HCT116 (cell line): ENCODE results near the gene NLRP1. TPM values are rescaled to one million over a fixed set of nuclear protein-coding genes. Genes with fewer than 3 reads are reported as not detected.

Experiments used
- ATAC-seq: fragments of 200-7000 bp; cut with Tn5 transposase; 2 replicates; pipeline ENCODE4 v1.9.1; 2020; ENCODE audit warnings: mild to moderate bottlenecking, moderate library complexity
- BruUV-seq: library from RNA; stranded (reverse); fragments of 400-500 nt; replicated peaks from 2 replicates; lab custom pipeline; 2021; lab: Mats Ljungman, UMichigan
- CTCF ChIA-PET: fragments of 300-600 bp; sonication (Branson Sonifier 250); formaldehyde crosslinking; loops from one replicate; lab custom pipeline; 2021; ENCODE audit warnings: antibody characterized with exemption; lab: Charles Lee
- POLR2A ChIA-PET: fragments of 300-600, 350-600 bp; sonication (Branson Sonifier 250); formaldehyde crosslinking; loops from one replicate; lab custom pipeline; 2021; ENCODE audit warnings: antibody characterized with exemption; lab: Charles Lee
- RAD21 ChIA-PET, 2 experiments: fragments of 300-600 bp; sonication (Branson Sonifier 250); formaldehyde crosslinking; loops; one replicate each; lab custom pipeline; 2023; ENCODE audit warnings: low total read pairs in 2 of 2; ENCODE audit not compliant: uncharacterized antibody in 2 of 2, unreplicated experiment in 2 of 2, low non-redundant PET in 1 of 2; lab: Charles Lee
- DNase-seq: peaks from one replicate; pipeline ENCODE4 v3.0.0-alpha.2; 2010; ENCODE audit warnings: low read depth, low spot score
- H2AFZ ChIP-seq: fragments of 200-600 bp; shearing (Covaris generic), sonication (generic); 2 replicates; pipeline ENCODE4 v1.6.1; 2017; ENCODE audit warnings: low read depth, mixed run types, mixed read lengths, antibody characterized with exemption, low read length; ENCODE audit not compliant: poor library complexity, severe bottlenecking
- H3K27ac ChIP-seq: 2 replicates; pipeline ENCODE4 v1.5.1; 2012; ENCODE audit warnings: low read depth, low read length
- H3K27me3 ChIP-seq: fragments of 200-600 bp; sonication (generic); 2 replicates; pipeline ENCODE4 v1.6.1; 2016; ENCODE audit warnings: mixed run types, low read length, mixed read lengths; ENCODE audit not compliant: insufficient read depth
- H3K36me3 ChIP-seq, 2 experiments: fragments of 200-500 bp in 1 of 2; fragments of 200-600 bp in 1 of 2; sonication (Bioruptor generic) in 1 of 2; sonication (generic) in 1 of 2; 2 replicates each; pipeline versions ENCODE4 v1.5.1 to v1.6.1; 2014 to 2016; ENCODE audit warnings: low read length in 2 of 2, inconsistent platforms in 1 of 2, mixed read lengths in 1 of 2, mixed run types in 1 of 2; ENCODE audit not compliant: insufficient read depth in 2 of 2, control insufficient read depth in 1 of 2
- H3K4me1 ChIP-seq, 2 experiments: fragments of 200-600 bp in 1 of 2; sonication (generic) in 1 of 2; 2 replicates each; pipeline versions ENCODE4 v1.5.1 to v1.6.1; 2012 to 2017; ENCODE audit warnings: low read length in 2 of 2, inconsistent platforms in 1 of 2, mild to moderate bottlenecking in 1 of 2, mixed read lengths in 1 of 2, mixed run types in 1 of 2, moderate library complexity in 1 of 2; ENCODE audit not compliant: insufficient read depth in 2 of 2, control insufficient read depth in 1 of 2
- H3K4me2 ChIP-seq: fragments of 200-600 bp; sonication (generic); 2 replicates; pipeline ENCODE4 v1.6.1; 2017; ENCODE audit warnings: mixed run types, low read length, mixed read lengths
- H3K4me3 ChIP-seq, 2 experiments: fragments of 200-600 bp in 1 of 2; sonication (generic) in 1 of 2; replicated peaks in 1 of 2; 2 replicates each; pipeline ENCODE4 v1.5.1; 2011 to 2016; ENCODE audit warnings: low read length in 2 of 2, control low read depth in 1 of 2, low read depth in 1 of 2, mild to moderate bottlenecking in 1 of 2, mixed read lengths in 1 of 2, mixed run types in 1 of 2
- H3K79me2 ChIP-seq: fragments of 200-600 bp; sonication (generic); 2 replicates; pipeline ENCODE4 v1.6.1; 2017; ENCODE audit warnings: mild to moderate bottlenecking, mixed run types, low read length, moderate library complexity, mixed read lengths; ENCODE audit not compliant: insufficient read depth
- H3K9ac ChIP-seq: fragments of 200-600 bp; sonication (generic); 2 replicates; pipeline ENCODE4 v1.6.1; 2016; ENCODE audit warnings: low read length, mixed read lengths
- H3K9me2 ChIP-seq: fragments of 200-600 bp; sonication (generic), shearing (Covaris generic); 2 replicates; pipeline ENCODE4 v1.6.1; 2017; ENCODE audit warnings: mixed run types, mild to moderate bottlenecking, moderate library complexity; ENCODE audit not compliant: insufficient read depth
- H3K9me3 ChIP-seq, 2 experiments: fragments of 200-500 bp in 1 of 2; fragments of 200-600 bp in 1 of 2; sonication (Bioruptor generic) in 1 of 2; sonication (generic) in 1 of 2; 2 replicates each; pipeline ENCODE4 v1.6.1; 2014 to 2017; ENCODE audit warnings: low read length in 2 of 2, mixed read lengths in 2 of 2, inconsistent platforms in 1 of 2, low read depth in 1 of 2, mild to moderate bottlenecking in 1 of 2, mixed run types in 1 of 2, moderate library complexity in 1 of 2; ENCODE audit not compliant: control insufficient read depth in 1 of 2, insufficient read depth in 1 of 2
- H4K20me1 ChIP-seq: fragments of 200-600 bp; sonication (generic), shearing (Covaris generic); 2 replicates; pipeline ENCODE4 v1.6.1; 2017; ENCODE audit warnings: mixed run types, mild to moderate bottlenecking, moderate library complexity; ENCODE audit not compliant: insufficient read depth
- CBX3 ChIP-seq: IDR thresholded peaks from 2 replicates; pipeline ENCODE4 v1.6.1; 2012; ENCODE audit warnings: low read depth
- EZH2phosphoT487 ChIP-seq: fragments of 200-600 bp; IDR thresholded peaks from 2 replicates; pipeline ENCODE4 v1.6.1; 2018; ENCODE audit warnings: antibody characterized with exemption, borderline replicate concordance
- JUND ChIP-seq: IDR thresholded peaks from 2 replicates; pipeline ENCODE4 v1.6.1; 2012
- RAD21 ChIP-seq: IDR thresholded peaks from 2 replicates; pipeline ENCODE4 v1.6.1; 2012; ENCODE audit warnings: low read depth, mild to moderate bottlenecking
- ZNF274 ChIP-seq: fragments of 200-500 bp; sonication (Bioruptor generic); IDR thresholded peaks from 2 replicates; pipeline ENCODE4 v1.6.1; 2014; ENCODE audit warnings: mild to moderate bottlenecking, low read depth, low read length, inconsistent platforms
- intact Hi-C: fragments of 100-400 bp; cut with micrococcal nuclease; formaldehyde crosslinking; loops from 2 replicates; pipeline ENCODE4 v1.10.0; 2022
- total RNA-seq: library from RNA; stranded (reverse); gene quantifications from one replicate; pipeline ENCODE4 v1.2.1, GENCODE V29; 2021; ENCODE audit not compliant: unreplicated experiment
- TF ChIP-seq, protein P1 (sequence below): IDR thresholded peaks from 2 replicates; pipeline ENCODE4 v1.6.1; 2012; ENCODE audit warnings: low read depth
- TF ChIP-seq, protein P2 (sequence below), 3 experiments: fragments of 200-600 bp in 1 of 3; sonication (generic) in 1 of 3; IDR thresholded peaks in 2 of 3; conservative IDR thresholded peaks in 1 of 3; 2 replicates each; pipeline ENCODE4 v1.5.1; 2012 to 2017; ENCODE audit warnings: low read depth in 2 of 3, low read length in 2 of 3, antibody characterized with exemption in 1 of 3, borderline replicate concordance in 1 of 3, control low read depth in 1 of 3, mild to moderate bottlenecking in 1 of 3, mixed read lengths in 1 of 3, mixed run types in 1 of 3, moderate library complexity in 1 of 3; ENCODE audit not compliant: insufficient read depth in 1 of 3

Gene NLRP1
- total RNA-seq, 1 experiment from 2014 or later: 7.2 TPM

DNA sequence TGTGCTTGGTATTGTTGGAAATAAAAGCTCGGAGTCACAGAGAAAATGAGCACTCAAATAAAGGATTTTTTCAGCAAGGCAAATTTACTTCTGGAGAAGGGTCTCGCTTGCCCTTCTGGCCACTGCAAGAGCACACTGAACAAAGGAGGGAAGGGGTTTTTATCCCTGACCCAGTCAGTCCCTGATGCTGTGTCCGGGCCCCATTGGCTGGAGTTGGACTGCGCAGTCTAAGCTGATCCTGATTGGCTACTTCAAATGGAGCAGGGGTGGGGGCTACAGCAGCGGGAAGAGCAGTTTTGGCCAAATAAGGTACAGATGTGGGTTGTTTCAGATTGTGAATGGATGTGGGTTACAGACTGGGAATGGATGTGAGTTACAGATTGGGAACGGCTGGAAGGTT, 4.3 kb upstream of the NLRP1 start (continued):
- TF ChIP-seq, protein P1, sequence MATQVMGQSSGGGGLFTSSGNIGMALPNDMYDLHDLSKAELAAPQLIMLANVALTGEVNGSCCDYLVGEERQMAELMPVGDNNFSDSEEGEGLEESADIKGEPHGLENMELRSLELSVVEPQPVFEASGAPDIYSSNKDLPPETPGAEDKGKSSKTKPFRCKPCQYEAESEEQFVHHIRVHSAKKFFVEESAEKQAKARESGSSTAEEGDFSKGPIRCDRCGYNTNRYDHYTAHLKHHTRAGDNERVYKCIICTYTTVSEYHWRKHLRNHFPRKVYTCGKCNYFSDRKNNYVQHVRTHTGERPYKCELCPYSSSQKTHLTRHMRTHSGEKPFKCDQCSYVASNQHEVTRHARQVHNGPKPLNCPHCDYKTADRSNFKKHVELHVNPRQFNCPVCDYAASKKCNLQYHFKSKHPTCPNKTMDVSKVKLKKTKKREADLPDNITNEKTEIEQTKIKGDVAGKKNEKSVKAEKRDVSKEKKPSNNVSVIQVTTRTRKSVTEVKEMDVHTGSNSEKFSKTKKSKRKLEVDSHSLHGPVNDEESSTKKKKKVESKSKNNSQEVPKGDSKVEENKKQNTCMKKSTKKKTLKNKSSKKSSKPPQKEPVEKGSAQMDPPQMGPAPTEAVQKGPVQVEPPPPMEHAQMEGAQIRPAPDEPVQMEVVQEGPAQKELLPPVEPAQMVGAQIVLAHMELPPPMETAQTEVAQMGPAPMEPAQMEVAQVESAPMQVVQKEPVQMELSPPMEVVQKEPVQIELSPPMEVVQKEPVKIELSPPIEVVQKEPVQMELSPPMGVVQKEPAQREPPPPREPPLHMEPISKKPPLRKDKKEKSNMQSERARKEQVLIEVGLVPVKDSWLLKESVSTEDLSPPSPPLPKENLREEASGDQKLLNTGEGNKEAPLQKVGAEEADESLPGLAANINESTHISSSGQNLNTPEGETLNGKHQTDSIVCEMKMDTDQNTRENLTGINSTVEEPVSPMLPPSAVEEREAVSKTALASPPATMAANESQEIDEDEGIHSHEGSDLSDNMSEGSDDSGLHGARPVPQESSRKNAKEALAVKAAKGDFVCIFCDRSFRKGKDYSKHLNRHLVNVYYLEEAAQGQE: no peak
- no peak for TF ChIP-seq EZH2phosphoT487
- TF ChIP-seq JUND: no peak
- TF ChIP-seq CBX3: no peak
- TF ChIP-seq, all 23 proteins: peak for 0

DNA sequence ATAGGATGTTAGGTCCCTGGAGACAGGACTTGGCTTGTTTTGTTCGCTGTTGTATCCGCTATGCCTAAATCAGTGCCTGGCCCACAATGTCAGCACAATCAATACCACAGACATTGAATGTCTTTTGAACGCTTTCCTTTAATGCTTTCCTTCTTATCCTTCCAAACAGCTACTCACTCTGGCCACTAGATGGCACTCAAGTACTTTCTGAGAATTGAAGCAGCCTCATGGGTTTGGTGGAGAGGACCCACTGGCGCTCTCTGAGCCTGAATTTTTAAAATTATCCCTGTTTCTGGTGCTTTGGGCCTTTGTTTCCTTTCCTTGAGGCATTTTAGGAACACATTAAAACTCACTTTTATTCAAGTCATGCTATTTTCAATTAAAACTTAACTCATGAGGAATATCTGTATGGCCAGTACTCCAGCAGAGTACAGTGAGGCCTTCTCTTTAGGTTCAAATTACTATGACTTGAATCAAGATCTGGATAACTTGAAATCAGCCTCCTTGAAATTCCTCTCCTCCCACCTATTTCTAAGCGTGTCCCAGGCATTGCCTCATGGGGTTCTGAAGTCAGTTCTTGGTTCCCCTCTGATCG, 3.2 kb upstream of the NLRP1 start:
- no TSS peak for BruUV-seq
- POLR2A ChIA-PET: no interaction called here
- no peaks in the 10 kb centered on the region for H3K79me2 ChIP-seq
- TF ChIP-seq, protein P2, sequence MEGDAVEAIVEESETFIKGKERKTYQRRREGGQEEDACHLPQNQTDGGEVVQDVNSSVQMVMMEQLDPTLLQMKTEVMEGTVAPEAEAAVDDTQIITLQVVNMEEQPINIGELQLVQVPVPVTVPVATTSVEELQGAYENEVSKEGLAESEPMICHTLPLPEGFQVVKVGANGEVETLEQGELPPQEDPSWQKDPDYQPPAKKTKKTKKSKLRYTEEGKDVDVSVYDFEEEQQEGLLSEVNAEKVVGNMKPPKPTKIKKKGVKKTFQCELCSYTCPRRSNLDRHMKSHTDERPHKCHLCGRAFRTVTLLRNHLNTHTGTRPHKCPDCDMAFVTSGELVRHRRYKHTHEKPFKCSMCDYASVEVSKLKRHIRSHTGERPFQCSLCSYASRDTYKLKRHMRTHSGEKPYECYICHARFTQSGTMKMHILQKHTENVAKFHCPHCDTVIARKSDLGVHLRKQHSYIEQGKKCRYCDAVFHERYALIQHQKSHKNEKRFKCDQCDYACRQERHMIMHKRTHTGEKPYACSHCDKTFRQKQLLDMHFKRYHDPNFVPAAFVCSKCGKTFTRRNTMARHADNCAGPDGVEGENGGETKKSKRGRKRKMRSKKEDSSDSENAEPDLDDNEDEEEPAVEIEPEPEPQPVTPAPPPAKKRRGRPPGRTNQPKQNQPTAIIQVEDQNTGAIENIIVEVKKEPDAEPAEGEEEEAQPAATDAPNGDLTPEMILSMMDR (IDR thresholded peaks at IDR 0.05 in 2 of 3, conservative IDR thresholded peaks at IDR 0.05 in 1 of 3; ENCODE audit: borderline replicate concordance in 1 of 3, insufficient read depth in 1 of 3, low read depth in 2 of 3, low read length in 2 of 3): peak; percentile 82 to 97 (median 82)
- TF ChIP-seq ZNF274 (no peak), RAD21 (peak; percentile 92), EZH2phosphoT487 (no peak)
- no peaks in the 10 kb centered on the region for H3K9me2 ChIP-seq
- CTCF ChIA-PET: interaction anchor here (1.2 to 1.5 kb wide), 3 partner anchors 119 to 833 kb away, joined by 5 to 7 read pairs (median 6); no protein-coding TSS in a partner anchor
- intact Hi-C loops: loop anchor here (1.0 to 10.0 kb wide), 5 partner anchors 119 to 1057 kb away; partner anchors contain the start of genes AIPL1, KIAA0753 and TXNDC17
- no peaks in the 10 kb centered on the region for H3K9me3 ChIP-seq
- no peaks in the 10 kb centered on the region for H3K36me3 ChIP-seq
- no peaks in the 10 kb centered on the region for H4K20me1 ChIP-seq
- no peaks in the 10 kb centered on the region; the same call in 1 of the 2 replicates for H3K27me3 ChIP-seq
- no peak overlapping the region for H3K27ac ChIP-seq
- no peak overlapping the region for H3K4me3 ChIP-seq
- RAD21 ChIA-PET: interaction anchor here (0.6 to 1.1 kb wide), 2 partner anchors 80 to 119 kb away, joined by 3 read pairs; no protein-coding TSS in a partner anchor
- H3K4me2 ChIP-seq: no peak overlapping the region
- no peak overlapping the region for H3K9ac ChIP-seq
- peaks cover 10 to 26% of the 10 kb centered on the region in 2 experiments for H3K4me1 ChIP-seq
- peak overlapping the region; percentile 77 for H2AFZ ChIP-seq
- ATAC-seq: peak; percentile 54
- peak; percentile 68 for DNase-seq
